Liver (tissue), 9 donors: ENCODE data around the gene TRIP13. TPM values are rescaled to one million over a fixed set of nuclear protein-coding genes. Genes with fewer than 3 reads are reported as not detected.

Source experiments
- DNase-seq: peaks from one replicate; pipeline ENCODE4 v3.0.0-alpha.2; 2017; ENCODE audit warnings: low spot score
- H3K27ac ChIP-seq, 2 donors: one replicate each; pipeline ENCODE4 v1.7.0; 2013; ENCODE audit warnings: inconsistent platforms in 2 of 2, low read length in 2 of 2, control low read depth in 1 of 2, low read depth in 1 of 2, mild to moderate bottlenecking in 1 of 2
- H3K27me3 ChIP-seq, 4 donors: one replicate each; pipeline versions ENCODE4 v1.6.1 to v1.7.0; 2013; ENCODE audit warnings: low read length in 3 of 4, inconsistent platforms in 1 of 4, mild to moderate bottlenecking in 1 of 4, moderate library complexity in 1 of 4; ENCODE audit not compliant: control insufficient read depth in 4 of 4, insufficient read depth in 4 of 4
- H3K36me3 ChIP-seq, 4 donors: one replicate each; pipeline versions ENCODE4 v1.6.1 to v1.7.0; 2013; ENCODE audit warnings: low read length in 3 of 4, mild to moderate bottlenecking in 3 of 4, low read depth in 1 of 4, moderate library complexity in 1 of 4; ENCODE audit not compliant: control insufficient read depth in 4 of 4, insufficient read depth in 3 of 4
- H3K4me1 ChIP-seq, 4 donors: one replicate each; pipeline versions ENCODE4 v1.6.1 to v1.7.0; 2013; ENCODE audit warnings: low read length in 3 of 4, mild to moderate bottlenecking in 3 of 4, moderate library complexity in 1 of 4; ENCODE audit not compliant: control insufficient read depth in 4 of 4, insufficient read depth in 4 of 4
- H3K4me3 ChIP-seq, 3 donors: one replicate each; pipeline versions ENCODE4 v1.6.1 to v1.7.0; 2013; ENCODE audit warnings: low read length in 3 of 3, control low read depth in 1 of 3, low read depth in 1 of 3, mild to moderate bottlenecking in 1 of 3
- H3K9ac ChIP-seq, 2 donors: one replicate each; pipeline ENCODE4 v1.7.0; 2013; ENCODE audit warnings: low read length in 2 of 2, mild to moderate bottlenecking in 2 of 2, moderate library complexity in 2 of 2, control low read depth in 1 of 2, low read depth in 1 of 2
- H3K9me3 ChIP-seq, 4 donors: one replicate each; pipeline versions ENCODE4 v1.6.1 to v1.7.0; 2013; ENCODE audit warnings: low read length in 3 of 4; ENCODE audit not compliant: control insufficient read depth in 4 of 4
- EGR1 ChIP-seq, 2 donors: IDR thresholded peaks; 2 replicates each; pipeline ENCODE4 v1.6.1; 2016 to 2018; ENCODE audit warnings: antibody characterized with exemption in 2 of 2, low read depth in 2 of 2
- FOXA1 ChIP-seq: IDR thresholded peaks from 2 replicates; pipeline ENCODE4 v1.6.1; 2016; ENCODE audit warnings: antibody characterized with exemption
- FOXA2 ChIP-seq: IDR thresholded peaks from 2 replicates; pipeline ENCODE4 v1.6.1; 2016; ENCODE audit warnings: antibody characterized with exemption
- GABPA ChIP-seq, 2 donors: IDR thresholded peaks in 1 of 2; conservative IDR thresholded peaks in 1 of 2; 2 replicates each; pipeline ENCODE4 v1.6.1; 2016; ENCODE audit warnings: antibody characterized with exemption in 2 of 2, mild to moderate bottlenecking in 1 of 2, moderate library complexity in 1 of 2
- HNF4A ChIP-seq, 2 donors: conservative IDR thresholded peaks; 2 replicates each; pipeline ENCODE4 v1.6.1; 2016; ENCODE audit warnings: antibody characterized with exemption in 2 of 2, mild to moderate bottlenecking in 2 of 2
- HNF4G ChIP-seq: IDR thresholded peaks from 2 replicates; pipeline ENCODE4 v1.6.1; 2016; ENCODE audit warnings: antibody characterized with exemption
- JUND ChIP-seq, 2 donors: IDR thresholded peaks; 2 replicates each; pipeline ENCODE4 v1.6.1; 2016; ENCODE audit warnings: antibody characterized with exemption in 2 of 2
- NR2F2 ChIP-seq: IDR thresholded peaks from 2 replicates; pipeline ENCODE4 v1.6.1; 2016; ENCODE audit warnings: antibody characterized with exemption
- RAD21 ChIP-seq, 2 donors: IDR thresholded peaks; 2 replicates each; pipeline ENCODE4 v1.6.1; 2016; ENCODE audit warnings: antibody characterized with exemption in 2 of 2, mild to moderate bottlenecking in 2 of 2
- RXRA ChIP-seq, 2 donors: IDR thresholded peaks; 2 replicates each; pipeline ENCODE4 v1.6.1; 2017 to 2018; ENCODE audit warnings: antibody characterized with exemption in 2 of 2, mild to moderate bottlenecking in 1 of 2
- SP1 ChIP-seq: IDR thresholded peaks from 2 replicates; pipeline ENCODE4 v1.6.1; 2018; ENCODE audit warnings: antibody characterized with exemption, mild to moderate bottlenecking
- TAF1 ChIP-seq: conservative IDR thresholded peaks from 2 replicates; pipeline ENCODE4 v1.6.1; 2016; ENCODE audit warnings: antibody characterized with exemption, mild to moderate bottlenecking
- YY1 ChIP-seq: IDR thresholded peaks from 2 replicates; pipeline ENCODE4 v1.6.1; 2016; ENCODE audit warnings: antibody characterized with exemption, mild to moderate bottlenecking
- WGBS: extraction: QIAGEN DNeasy Blood & Tissue Kit; methylation state at CpG from one replicate; pipeline ENCODE4 v1.1.7; 2013; 5-methylcytosine and 5-hydroxymethylcytosine counted together
- polyA plus RNA-seq, 2 donors: library from polyadenylated mRNA; stranded (reverse) in 1 of 2; unstranded in 1 of 2; fragments of 200-250 nt in 1 of 2; fragments of >200 nt in 1 of 2; fragmentation: Nextera tagmentation in 1 of 2; extraction: Ambion mirVana in 1 of 2; gene quantifications; one replicate each; pipeline versions ENCODE4 v1.2.1 to v1.2.3, GENCODE V29; 2013 to 2015
- total RNA-seq, 2 donors: library from RNA; depleted of rRNA; stranded (reverse); fragments of >200 nt; gene quantifications; one replicate each; pipeline ENCODE4 v1.2.3, GENCODE V29; 2014
- TF ChIP-seq, protein P1 (sequence below): IDR thresholded peaks from 2 replicates; pipeline ENCODE4 v1.6.1; 2016; ENCODE audit warnings: antibody characterized with exemption
- TF ChIP-seq, protein P2 (sequence below): fragments of 150-350 bp; IDR thresholded peaks from 2 replicates; pipeline ENCODE4 v1.5.1; 2017; ENCODE audit warnings: improper control_type of control experiment, low read depth, low read length; ENCODE audit not compliant: missing input control
- TF ChIP-seq, protein P3 (sequence below): IDR thresholded peaks from 2 replicates; pipeline ENCODE4 v1.6.1; 2016; ENCODE audit warnings: antibody characterized with exemption, mild to moderate bottlenecking
- TF ChIP-seq, protein P4 (sequence below): IDR thresholded peaks from 2 replicates; pipeline ENCODE4 v1.6.1; 2016; ENCODE audit warnings: antibody characterized with exemption
- TF ChIP-seq, protein P5 (sequence below): IDR thresholded peaks from 2 replicates; pipeline ENCODE4 v1.6.1; 2016; ENCODE audit warnings: antibody characterized with exemption
- donor health status: healthy.
- donor health status: healthy.
- donor health status: healthy.
- donor health status: healthy.
- donor health status: healthy.

The TRIP13 gene
- total and polyA plus RNA-seq, 4 donors, result 0.42 to 12.4 (median 0.84) TPM

DNA sequence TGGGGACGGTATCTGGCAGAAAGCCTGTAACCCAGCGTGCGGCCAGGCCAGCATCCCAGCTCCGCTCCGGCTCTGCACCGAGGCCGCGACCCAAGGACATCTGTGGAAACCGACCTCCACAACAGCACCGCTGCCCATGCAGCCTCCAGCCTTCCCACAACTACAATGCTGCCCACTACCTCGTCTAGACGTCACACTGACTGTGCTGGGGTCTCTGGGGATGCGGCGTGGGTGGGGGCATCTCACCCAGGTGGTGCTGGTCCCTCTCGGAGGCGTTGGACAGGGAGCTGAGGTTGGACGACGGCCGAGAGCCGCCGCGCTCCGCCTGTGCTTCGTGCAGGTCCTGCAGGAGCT, 27.5 kb upstream of the TRIP13 start:
- no peaks in the 10 kb centered on the region for H3K9me3 ChIP-seq
- no peak for DNase-seq
- no peak overlapping the region for H3K27ac ChIP-seq

DNA sequence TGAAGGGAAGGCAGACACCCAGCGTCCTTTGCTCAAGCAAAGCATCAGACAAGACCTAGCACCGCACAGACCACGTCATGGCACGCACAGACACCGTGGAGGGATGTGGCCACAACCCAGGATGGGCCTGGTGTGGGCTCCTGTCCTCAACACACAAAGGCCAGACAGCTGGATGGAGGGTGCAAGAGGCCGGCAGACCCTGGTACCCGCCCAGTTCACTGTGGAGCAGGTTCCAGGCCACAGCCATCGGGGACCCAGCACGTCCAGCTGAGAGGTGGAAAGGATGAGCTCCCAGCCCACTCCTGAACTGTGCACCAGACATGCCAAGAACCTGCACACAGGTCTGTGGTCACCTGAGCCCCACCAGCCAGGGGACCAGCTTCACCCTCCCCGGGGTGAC, 26.9 kb upstream of the TRIP13 start:
- H3K9me3 ChIP-seq, result no peaks in the 10 kb centered on the region
- peaks cover 8 to 70% (median 42%) of the 10 kb centered on the region in 4 donors for H3K36me3 ChIP-seq
- TF ChIP-seq, protein P1, sequence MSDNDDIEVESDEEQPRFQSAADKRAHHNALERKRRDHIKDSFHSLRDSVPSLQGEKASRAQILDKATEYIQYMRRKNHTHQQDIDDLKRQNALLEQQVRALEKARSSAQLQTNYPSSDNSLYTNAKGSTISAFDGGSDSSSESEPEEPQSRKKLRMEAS, result no peak
- TF ChIP-seq, protein P2, sequence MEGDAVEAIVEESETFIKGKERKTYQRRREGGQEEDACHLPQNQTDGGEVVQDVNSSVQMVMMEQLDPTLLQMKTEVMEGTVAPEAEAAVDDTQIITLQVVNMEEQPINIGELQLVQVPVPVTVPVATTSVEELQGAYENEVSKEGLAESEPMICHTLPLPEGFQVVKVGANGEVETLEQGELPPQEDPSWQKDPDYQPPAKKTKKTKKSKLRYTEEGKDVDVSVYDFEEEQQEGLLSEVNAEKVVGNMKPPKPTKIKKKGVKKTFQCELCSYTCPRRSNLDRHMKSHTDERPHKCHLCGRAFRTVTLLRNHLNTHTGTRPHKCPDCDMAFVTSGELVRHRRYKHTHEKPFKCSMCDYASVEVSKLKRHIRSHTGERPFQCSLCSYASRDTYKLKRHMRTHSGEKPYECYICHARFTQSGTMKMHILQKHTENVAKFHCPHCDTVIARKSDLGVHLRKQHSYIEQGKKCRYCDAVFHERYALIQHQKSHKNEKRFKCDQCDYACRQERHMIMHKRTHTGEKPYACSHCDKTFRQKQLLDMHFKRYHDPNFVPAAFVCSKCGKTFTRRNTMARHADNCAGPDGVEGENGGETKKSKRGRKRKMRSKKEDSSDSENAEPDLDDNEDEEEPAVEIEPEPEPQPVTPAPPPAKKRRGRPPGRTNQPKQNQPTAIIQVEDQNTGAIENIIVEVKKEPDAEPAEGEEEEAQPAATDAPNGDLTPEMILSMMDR, result no peak
- TF ChIP-seq YY1, result no peak
- TF ChIP-seq HNF4G, result no peak
- TF ChIP-seq SP1, result no peak
- TF ChIP-seq TAF1, result no peak
- TF ChIP-seq, protein P3, sequence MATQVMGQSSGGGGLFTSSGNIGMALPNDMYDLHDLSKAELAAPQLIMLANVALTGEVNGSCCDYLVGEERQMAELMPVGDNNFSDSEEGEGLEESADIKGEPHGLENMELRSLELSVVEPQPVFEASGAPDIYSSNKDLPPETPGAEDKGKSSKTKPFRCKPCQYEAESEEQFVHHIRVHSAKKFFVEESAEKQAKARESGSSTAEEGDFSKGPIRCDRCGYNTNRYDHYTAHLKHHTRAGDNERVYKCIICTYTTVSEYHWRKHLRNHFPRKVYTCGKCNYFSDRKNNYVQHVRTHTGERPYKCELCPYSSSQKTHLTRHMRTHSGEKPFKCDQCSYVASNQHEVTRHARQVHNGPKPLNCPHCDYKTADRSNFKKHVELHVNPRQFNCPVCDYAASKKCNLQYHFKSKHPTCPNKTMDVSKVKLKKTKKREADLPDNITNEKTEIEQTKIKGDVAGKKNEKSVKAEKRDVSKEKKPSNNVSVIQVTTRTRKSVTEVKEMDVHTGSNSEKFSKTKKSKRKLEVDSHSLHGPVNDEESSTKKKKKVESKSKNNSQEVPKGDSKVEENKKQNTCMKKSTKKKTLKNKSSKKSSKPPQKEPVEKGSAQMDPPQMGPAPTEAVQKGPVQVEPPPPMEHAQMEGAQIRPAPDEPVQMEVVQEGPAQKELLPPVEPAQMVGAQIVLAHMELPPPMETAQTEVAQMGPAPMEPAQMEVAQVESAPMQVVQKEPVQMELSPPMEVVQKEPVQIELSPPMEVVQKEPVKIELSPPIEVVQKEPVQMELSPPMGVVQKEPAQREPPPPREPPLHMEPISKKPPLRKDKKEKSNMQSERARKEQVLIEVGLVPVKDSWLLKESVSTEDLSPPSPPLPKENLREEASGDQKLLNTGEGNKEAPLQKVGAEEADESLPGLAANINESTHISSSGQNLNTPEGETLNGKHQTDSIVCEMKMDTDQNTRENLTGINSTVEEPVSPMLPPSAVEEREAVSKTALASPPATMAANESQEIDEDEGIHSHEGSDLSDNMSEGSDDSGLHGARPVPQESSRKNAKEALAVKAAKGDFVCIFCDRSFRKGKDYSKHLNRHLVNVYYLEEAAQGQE, result no peak
- TF ChIP-seq GABPA (IDR thresholded peaks at IDR 0.05 in 1 of 2, conservative IDR thresholded peaks at IDR 0.05 in 1 of 2), result no peak
- TF ChIP-seq, protein P4, sequence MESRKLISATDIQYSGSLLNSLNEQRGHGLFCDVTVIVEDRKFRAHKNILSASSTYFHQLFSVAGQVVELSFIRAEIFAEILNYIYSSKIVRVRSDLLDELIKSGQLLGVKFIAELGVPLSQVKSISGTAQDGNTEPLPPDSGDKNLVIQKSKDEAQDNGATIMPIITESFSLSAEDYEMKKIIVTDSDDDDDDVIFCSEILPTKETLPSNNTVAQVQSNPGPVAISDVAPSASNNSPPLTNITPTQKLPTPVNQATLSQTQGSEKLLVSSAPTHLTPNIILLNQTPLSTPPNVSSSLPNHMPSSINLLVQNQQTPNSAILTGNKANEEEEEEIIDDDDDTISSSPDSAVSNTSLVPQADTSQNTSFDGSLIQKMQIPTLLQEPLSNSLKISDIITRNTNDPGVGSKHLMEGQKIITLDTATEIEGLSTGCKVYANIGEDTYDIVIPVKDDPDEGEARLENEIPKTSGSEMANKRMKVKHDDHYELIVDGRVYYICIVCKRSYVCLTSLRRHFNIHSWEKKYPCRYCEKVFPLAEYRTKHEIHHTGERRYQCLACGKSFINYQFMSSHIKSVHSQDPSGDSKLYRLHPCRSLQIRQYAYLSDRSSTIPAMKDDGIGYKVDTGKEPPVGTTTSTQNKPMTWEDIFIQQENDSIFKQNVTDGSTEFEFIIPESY, result no peak
- TF ChIP-seq RXRA (IDR thresholded peaks at IDR 0.05), result no peak
- no peak for TF ChIP-seq EGR1 (IDR thresholded peaks at IDR 0.05; ENCODE audit: low read depth in 2 of 2)
- TF ChIP-seq FOXA2, result no peak
- TF ChIP-seq RAD21 (IDR thresholded peaks at IDR 0.05), result no peak
- TF ChIP-seq, protein P5, sequence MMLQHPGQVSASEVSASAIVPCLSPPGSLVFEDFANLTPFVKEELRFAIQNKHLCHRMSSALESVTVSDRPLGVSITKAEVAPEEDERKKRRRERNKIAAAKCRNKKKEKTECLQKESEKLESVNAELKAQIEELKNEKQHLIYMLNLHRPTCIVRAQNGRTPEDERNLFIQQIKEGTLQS, result no peak
- no peak for TF ChIP-seq FOXA1
- TF ChIP-seq HNF4A (conservative IDR thresholded peaks at IDR 0.05), result no peak
- no peak for TF ChIP-seq JUND (IDR thresholded peaks at IDR 0.05)
- TF ChIP-seq NR2F2, result no peak
- peaks cover 0 to 2% (median 0%) of the 10 kb centered on the region in 4 donors for H3K4me1 ChIP-seq
- H3K9ac ChIP-seq, result no peak overlapping the region
- WGBS, result 97% methylated on average over 10 of the region's 10 CpGs
- H3K27me3 ChIP-seq, result no peaks in the 10 kb centered on the region
- H3K27ac ChIP-seq, result no peak overlapping the region
- H3K4me3 ChIP-seq, result no peak overlapping the region
- no peak for DNase-seq

More for the DNA sequence above, 27.5 kb upstream of the TRIP13 start:
- H3K9ac ChIP-seq, result no peak overlapping the region
- WGBS, result 90% methylated on average over 24 of the region's 24 CpGs
- peaks cover 0 to 2% (median 0%) of the 10 kb centered on the region in 4 donors for H3K4me1 ChIP-seq
- H3K27me3 ChIP-seq, result no peaks in the 10 kb centered on the region
- H3K36me3 ChIP-seq, result peaks cover 8 to 63% (median 36%) of the 10 kb centered on the region in 4 donors
- TF ChIP-seq, protein P3, result no peak
- TF ChIP-seq RAD21 (IDR thresholded peaks at IDR 0.05) (no peak), RXRA (IDR thresholded peaks at IDR 0.05) (peak in 1 of 2 donors; percentile 2)
- no peak overlapping the region for H3K4me3 ChIP-seq
